BLaER1 treated with 17β-estradiol and CSF1 and Interleukin-3, amounts not matched to agents 10 nM and 100 nM (cell line): ENCODE measurements around the gene ERBB4.

Experiments
- H3K27ac ChIP-seq, 11 experiments: shearing (Covaris generic); formaldehyde crosslinking; 2 replicates each; pipeline ENCODE4 v1.8.1; 2022
- H3K27me3 ChIP-seq, 11 experiments: shearing (Covaris generic); formaldehyde crosslinking; 2 replicates each; pipeline ENCODE4 v1.8.1; 2022
- H3K36me3 ChIP-seq, 11 experiments: shearing (Covaris generic); formaldehyde crosslinking; 2 replicates each; pipeline ENCODE4 v1.8.1; 2022
- H3K4me1 ChIP-seq, 10 experiments: shearing (Covaris generic); formaldehyde crosslinking; 2 replicates each; pipeline ENCODE4 v1.8.1; 2022
- H3K4me2 ChIP-seq, 11 experiments: shearing (Covaris generic); formaldehyde crosslinking; 2 replicates each; pipeline ENCODE4 v1.8.1; 2022
- H3K4me3 ChIP-seq, 10 experiments: shearing (Covaris generic); formaldehyde crosslinking; 2 replicates each; pipeline ENCODE4 v1.8.1; 2022
- H3K9ac ChIP-seq, 11 experiments: shearing (Covaris generic); formaldehyde crosslinking; 2 replicates each; pipeline ENCODE4 v1.8.1; 2022
- H3K9me3 ChIP-seq, 11 experiments: shearing (Covaris generic); formaldehyde crosslinking; replicated peaks in 1 of 11; 2 replicates each; pipeline ENCODE4 v1.8.1; 2022
- H4K20me1 ChIP-seq, 11 experiments: shearing (Covaris generic); formaldehyde crosslinking; 2 replicates each; pipeline ENCODE4 v1.8.1; 2022
- Cebpa-rat ChIP-seq, 11 experiments: shearing (Covaris generic); IDR thresholded peaks; 2 replicates each; pipeline ENCODE4 v1.8.1; 2022

ERBB4 gene

GRCh38 chr2:212423089-212423488 lies 115.5 kb downstream of the ERBB4 start:
- Histone ChIP-seq H3K4me2 (no peak overlapping the region), H3K9ac (no peak overlapping the region), H3K4me3 (no peak overlapping the region), H3K27ac (no peak overlapping the region), H3K27me3 (no peaks in the 10 kb centered on the region), H3K9me3 (peaks cover 0 to 4% (median 0%) of the 10 kb centered on the region in 11 experiments; a peak in 1 of 22 replicates), H4K20me1 (no peaks in the 10 kb centered on the region), H3K36me3 (no peaks in the 10 kb centered on the region), H3K4me1 (no peaks in the 10 kb centered on the region)
- TF ChIP-seq Cebpa-rat (IDR thresholded peaks at IDR 0.05) = no peak

- Histone ChIP-seq H3K27me3 (no peaks in the 10 kb centered on the region), H3K9ac (no peak overlapping the region), H3K4me1 (no peaks in the 10 kb centered on the region), H3K27ac (no peak overlapping the region), H3K9me3 (peaks cover 0 to 4% (median 0%) of the 10 kb centered on the region in 11 experiments; a peak in 1 of 22 replicates), H3K4me2 (no peak overlapping the region), H3K36me3 (no peaks in the 10 kb centered on the region), H4K20me1 (no peaks in the 10 kb centered on the region), H3K4me3 (no peak overlapping the region)
- no peak for TF ChIP-seq Cebpa-rat (IDR thresholded peaks at IDR 0.05)
These were observed 116.9 kb downstream of the ERBB4 start for GRCh38 chr2:212421556-212422334.

- H3K4me2 ChIP-seq = no peak overlapping the region
- no peak overlapping the region for H3K4me3 ChIP-seq
These were observed 122.5 kb downstream of the ERBB4 start for GRCh38 chr2:212416086-212416485.

GRCh38 chr2:212414767-212415211 lies 123.8 kb downstream of the ERBB4 start:
- H3K36me3 ChIP-seq = no peaks in the 10 kb centered on the region
- no peak overlapping the region for H3K4me3 ChIP-seq
- no peaks in the 10 kb centered on the region for H3K9me3 ChIP-seq
- no peaks in the 10 kb centered on the region for H3K27me3 ChIP-seq
- no peak overlapping the region for H3K4me2 ChIP-seq
- H3K9ac ChIP-seq = no peak overlapping the region
- no peak for TF ChIP-seq Cebpa-rat (IDR thresholded peaks at IDR 0.05)
- no peaks in the 10 kb centered on the region for H4K20me1 ChIP-seq
- no peak overlapping the region for H3K27ac ChIP-seq
- H3K4me1 ChIP-seq = no peaks in the 10 kb centered on the region

More at GRCh38 chr2:212416086-212416485, 122.5 kb downstream of the ERBB4 start:
- Histone ChIP-seq H3K9me3 (no peaks in the 10 kb centered on the region), H3K4me1 (no peaks in the 10 kb centered on the region), H3K27me3 (no peaks in the 10 kb centered on the region), H4K20me1 (no peaks in the 10 kb centered on the region), H3K9ac (no peak overlapping the region), H3K27ac (no peak overlapping the region), H3K36me3 (no peaks in the 10 kb centered on the region)
- no peak for TF ChIP-seq Cebpa-rat (IDR thresholded peaks at IDR 0.05)

DNA sequence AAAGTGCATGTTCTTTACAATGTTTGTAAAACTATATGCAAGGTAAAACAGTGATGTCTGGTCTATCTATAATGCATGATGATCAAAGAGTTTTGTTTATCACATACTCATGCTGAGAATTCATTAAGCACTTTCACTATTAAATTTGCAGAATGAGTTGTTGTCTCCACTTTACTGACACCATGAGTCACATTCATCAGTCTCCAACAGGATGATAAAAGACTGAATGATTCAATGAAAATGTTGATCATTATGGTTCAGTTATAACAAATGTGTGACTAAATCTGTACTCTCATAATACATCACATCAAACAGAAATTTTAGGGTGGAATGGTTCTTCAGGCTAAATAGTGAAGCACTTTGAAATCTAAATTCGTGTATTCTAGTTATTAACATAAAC lies 129.0 kb downstream of the ERBB4 start:
- Histone ChIP-seq H3K4me3 (no peak overlapping the region), H3K4me1 (no peaks in the 10 kb centered on the region), H3K4me2 (no peak overlapping the region), H3K36me3 (no peaks in the 10 kb centered on the region), H3K27me3 (no peaks in the 10 kb centered on the region), H3K9ac (no peak overlapping the region), H3K27ac (no peak overlapping the region), H3K9me3 (no peaks in the 10 kb centered on the region), H4K20me1 (no peaks in the 10 kb centered on the region)
- TF ChIP-seq Cebpa-rat (IDR thresholded peaks at IDR 0.05) = no peak

GRCh38 chr2:212408524-212408923 lies 130.1 kb downstream of the ERBB4 start:
- Histone ChIP-seq H3K27ac (no peak overlapping the region), H3K4me2 (no peak overlapping the region), H3K9ac (no peak overlapping the region), H3K9me3 (no peaks in the 10 kb centered on the region), H3K27me3 (no peaks in the 10 kb centered on the region), H3K36me3 (no peaks in the 10 kb centered on the region), H3K4me3 (no peak overlapping the region), H4K20me1 (no peaks in the 10 kb centered on the region), H3K4me1 (no peaks in the 10 kb centered on the region)
- no peak for TF ChIP-seq Cebpa-rat (IDR thresholded peaks at IDR 0.05)

DNA sequence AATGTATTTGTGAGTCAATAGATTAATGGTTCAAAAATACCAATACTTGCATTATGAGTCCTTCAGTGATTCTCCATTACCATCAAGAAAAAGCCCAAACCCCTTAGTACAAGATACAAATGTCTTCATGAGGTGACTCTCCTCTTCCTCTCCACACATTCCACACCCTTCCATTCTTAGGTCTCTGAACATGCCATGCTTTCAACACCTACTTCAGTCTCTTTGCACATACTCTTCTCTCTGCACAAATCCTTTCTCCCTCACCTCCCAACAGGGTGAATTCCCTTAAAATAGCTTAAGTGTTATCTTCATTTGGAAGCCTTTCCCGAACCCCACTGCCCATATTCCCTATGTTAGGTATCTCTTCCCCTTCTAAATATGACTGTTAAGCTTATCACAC lies 131.9 kb downstream of the ERBB4 start:
- Histone ChIP-seq H3K27me3 (no peaks in the 10 kb centered on the region), H3K9me3 (no peaks in the 10 kb centered on the region), H4K20me1 (no peaks in the 10 kb centered on the region), H3K4me3 (no peak overlapping the region), H3K4me1 (no peaks in the 10 kb centered on the region), H3K36me3 (no peaks in the 10 kb centered on the region), H3K9ac (no peak overlapping the region), H3K4me2 (no peak overlapping the region), H3K27ac (no peak overlapping the region)
- TF ChIP-seq Cebpa-rat (IDR thresholded peaks at IDR 0.05) = no peak

- H3K36me3 ChIP-seq = no peaks in the 10 kb centered on the region
- no peaks in the 10 kb centered on the region for H3K27me3 ChIP-seq
- no peak overlapping the region for H3K4me3 ChIP-seq
- no peak overlapping the region for H3K27ac ChIP-seq
- no peak for TF ChIP-seq Cebpa-rat (IDR thresholded peaks at IDR 0.05)
- H3K4me2 ChIP-seq = no peak overlapping the region
- H3K9ac ChIP-seq = no peak overlapping the region
- no peaks in the 10 kb centered on the region for H3K9me3 ChIP-seq
- H3K4me1 ChIP-seq = no peaks in the 10 kb centered on the region
- no peaks in the 10 kb centered on the region for H4K20me1 ChIP-seq
These were observed 136.3 kb downstream of the ERBB4 start for GRCh38 chr2:212402316-212402715.

DNA sequence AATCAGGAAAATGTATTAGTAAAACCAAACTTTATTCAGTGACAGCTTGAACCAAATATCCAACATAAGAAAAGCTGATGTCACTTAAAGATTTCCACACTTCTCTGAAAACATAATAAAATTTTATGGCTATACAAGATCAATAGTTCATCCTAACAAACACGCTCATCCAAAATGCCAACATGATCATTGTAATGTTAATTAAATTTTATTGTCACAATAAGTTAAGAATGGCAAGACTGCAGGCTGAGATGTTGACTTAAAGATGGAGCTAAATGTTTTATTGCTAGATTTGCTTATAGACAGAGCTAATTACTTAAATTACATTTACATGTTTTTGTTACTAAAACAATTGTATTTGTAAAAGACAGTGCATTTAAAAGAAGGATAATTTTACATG lies 140.3 kb downstream of the ERBB4 start:
- Histone ChIP-seq H3K9me3 (no peaks in the 10 kb centered on the region), H3K27me3 (no peaks in the 10 kb centered on the region), H3K4me2 (no peak overlapping the region), H4K20me1 (no peaks in the 10 kb centered on the region), H3K4me1 (no peaks in the 10 kb centered on the region), H3K36me3 (no peaks in the 10 kb centered on the region), H3K9ac (no peak overlapping the region), H3K4me3 (no peak overlapping the region), H3K27ac (no peak overlapping the region)
- no peak for TF ChIP-seq Cebpa-rat (IDR thresholded peaks at IDR 0.05)

- no peak for TF ChIP-seq Cebpa-rat (IDR thresholded peaks at IDR 0.05)
- Histone ChIP-seq H3K4me1 (no peaks in the 10 kb centered on the region), H3K4me2 (no peak overlapping the region), H3K36me3 (no peaks in the 10 kb centered on the region), H3K9me3 (no peaks in the 10 kb centered on the region), H3K4me3 (no peak overlapping the region), H3K27ac (no peak overlapping the region), H3K27me3 (no peaks in the 10 kb centered on the region), H4K20me1 (no peaks in the 10 kb centered on the region), H3K9ac (no peak overlapping the region)
These were observed 146.1 kb downstream of the ERBB4 start for GRCh38 chr2:212392544-212392943.
